ENCODE data around the gene MRPL45.

Gene MRPL45

DNA sequence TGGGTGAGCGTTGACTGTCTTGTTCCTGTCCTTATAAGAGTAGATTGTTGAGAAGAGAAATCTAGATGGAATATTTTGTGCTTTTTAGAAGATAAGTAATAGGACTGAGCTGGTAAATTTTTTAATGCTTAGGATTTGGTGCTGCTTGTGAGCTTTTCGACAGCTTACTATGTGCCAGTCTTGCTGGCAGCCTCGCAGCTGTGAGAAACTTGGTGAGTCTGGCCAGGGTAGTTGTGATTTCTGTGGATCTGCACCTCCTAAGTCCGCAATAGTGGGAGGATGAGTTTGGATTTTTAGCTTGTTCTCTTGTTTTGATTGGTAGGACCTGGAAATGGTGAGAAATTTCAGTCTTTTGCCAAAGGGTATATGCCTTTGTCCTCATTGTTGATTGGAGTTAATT lies 58.3 kb downstream of the MRPL45 start:
- H3K27me3 ChIP-seq (ENCODE audit: control insufficient read depth, insufficient read depth, low read length): no peaks in the 10 kb centered on the region
- no peak overlapping the region for H3K4me3 ChIP-seq (ENCODE audit: low read length)
- no peak overlapping the region for H3K9ac ChIP-seq (ENCODE audit: low read length)
- H3K36me3 ChIP-seq (ENCODE audit: control insufficient read depth, insufficient read depth, low read length): no peaks in the 10 kb centered on the region
- H3K27ac ChIP-seq (ENCODE audit: low read depth, low read length): no peak overlapping the region
- H3K4me1 ChIP-seq (ENCODE audit: control insufficient read depth, insufficient read depth, low read length): peaks cover 31% of the 10 kb centered on the region

DNA sequence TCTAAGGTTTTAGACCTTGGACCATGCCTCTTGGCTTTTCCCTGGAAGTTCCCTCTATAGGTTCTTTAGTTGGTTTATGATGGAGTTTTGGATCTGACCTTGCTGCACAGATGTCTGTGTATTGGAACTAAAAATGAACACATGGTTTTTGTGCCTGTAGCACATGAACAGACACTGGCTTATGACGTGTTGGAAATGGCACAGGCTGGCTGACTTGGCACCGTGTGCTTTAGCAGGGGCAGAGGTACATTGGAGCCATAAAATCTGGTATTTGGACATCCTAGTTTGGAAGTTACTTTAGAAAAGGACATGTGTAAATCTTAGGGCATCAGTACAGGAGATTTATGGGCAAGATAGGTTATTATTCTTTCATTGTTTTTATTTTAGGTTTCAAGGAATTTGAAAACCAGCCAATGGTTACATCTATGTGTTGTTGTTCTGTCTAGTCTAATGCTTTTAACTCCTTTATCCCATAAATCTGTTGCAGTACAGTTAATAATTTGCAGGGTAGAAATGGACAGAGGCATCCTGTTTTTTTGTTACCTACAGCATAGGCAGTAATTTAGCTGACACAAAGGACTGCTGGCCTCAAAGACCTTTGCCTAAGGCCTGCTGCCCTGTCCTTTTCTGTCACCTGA lies 60.6 kb downstream of the MRPL45 start:
- H3K4me3 ChIP-seq (ENCODE audit: low read length): no peak overlapping the region
- H3K4me1 ChIP-seq (ENCODE audit: control insufficient read depth, insufficient read depth, low read length): peaks cover 29% of the 10 kb centered on the region
- H3K9ac ChIP-seq (ENCODE audit: low read length): no peak overlapping the region
- no peaks in the 10 kb centered on the region for H3K36me3 ChIP-seq (ENCODE audit: control insufficient read depth, insufficient read depth, low read length)
- no peaks in the 10 kb centered on the region for H3K27me3 ChIP-seq (ENCODE audit: control insufficient read depth, insufficient read depth, low read length)
- H3K27ac ChIP-seq (ENCODE audit: low read depth, low read length): peak overlapping the region; percentile 80

DNA sequence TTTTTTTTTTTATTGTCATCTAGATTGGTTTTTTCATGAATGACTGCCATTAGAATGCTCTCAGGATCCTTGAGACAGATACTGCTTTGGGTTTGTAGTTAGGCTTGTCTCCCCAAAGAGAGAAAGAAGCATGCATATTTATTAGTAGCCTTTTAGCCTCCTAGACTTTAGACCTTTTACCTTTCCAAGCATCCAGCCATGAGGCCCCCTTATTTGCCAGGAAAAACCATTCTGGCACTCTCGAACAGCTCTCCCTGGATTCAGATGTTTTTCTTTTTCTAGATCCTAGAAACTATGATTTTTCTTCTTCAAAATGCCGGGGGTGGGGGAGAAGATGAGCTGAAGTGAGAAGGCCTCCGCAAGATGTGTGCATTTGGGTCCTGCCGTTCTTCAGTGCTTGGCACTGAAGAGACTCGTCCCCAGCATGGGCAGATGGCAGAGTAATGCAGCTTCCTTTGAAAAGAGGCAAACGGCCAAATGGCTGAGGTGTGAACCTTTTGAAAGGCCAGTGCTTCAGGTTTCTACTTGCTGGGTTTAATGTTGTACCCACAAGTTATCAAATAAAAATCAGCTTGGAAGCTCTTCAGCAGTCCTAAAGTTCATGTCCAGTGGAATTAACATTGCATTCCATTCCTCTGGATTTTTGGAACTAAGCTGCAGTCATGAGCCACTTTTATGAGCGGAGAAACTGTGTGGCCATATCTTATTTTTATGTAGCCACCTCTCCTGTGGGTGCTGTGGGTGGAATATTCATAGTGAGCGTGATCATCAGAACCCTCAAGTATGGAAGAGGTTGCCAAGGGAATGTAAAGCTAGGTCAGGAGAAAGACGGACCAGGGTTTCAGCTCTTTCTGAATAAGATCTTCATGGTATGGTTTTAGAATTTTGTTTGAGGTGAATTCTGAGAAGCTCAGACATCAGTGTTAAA lies 61.9 kb downstream of the MRPL45 start:
- H3K9ac ChIP-seq (ENCODE audit: low read length): no peak overlapping the region
- no peaks in the 10 kb centered on the region for H3K36me3 ChIP-seq (ENCODE audit: control insufficient read depth, insufficient read depth, low read length)
- H3K4me3 ChIP-seq (ENCODE audit: low read length): no peak overlapping the region
- H3K4me1 ChIP-seq (ENCODE audit: control insufficient read depth, insufficient read depth, low read length): peaks cover 29% of the 10 kb centered on the region
- H3K27ac ChIP-seq (ENCODE audit: low read depth, low read length): peak overlapping the region; percentile 53
- H3K27me3 ChIP-seq (ENCODE audit: control insufficient read depth, insufficient read depth, low read length): no peaks in the 10 kb centered on the region

DNA sequence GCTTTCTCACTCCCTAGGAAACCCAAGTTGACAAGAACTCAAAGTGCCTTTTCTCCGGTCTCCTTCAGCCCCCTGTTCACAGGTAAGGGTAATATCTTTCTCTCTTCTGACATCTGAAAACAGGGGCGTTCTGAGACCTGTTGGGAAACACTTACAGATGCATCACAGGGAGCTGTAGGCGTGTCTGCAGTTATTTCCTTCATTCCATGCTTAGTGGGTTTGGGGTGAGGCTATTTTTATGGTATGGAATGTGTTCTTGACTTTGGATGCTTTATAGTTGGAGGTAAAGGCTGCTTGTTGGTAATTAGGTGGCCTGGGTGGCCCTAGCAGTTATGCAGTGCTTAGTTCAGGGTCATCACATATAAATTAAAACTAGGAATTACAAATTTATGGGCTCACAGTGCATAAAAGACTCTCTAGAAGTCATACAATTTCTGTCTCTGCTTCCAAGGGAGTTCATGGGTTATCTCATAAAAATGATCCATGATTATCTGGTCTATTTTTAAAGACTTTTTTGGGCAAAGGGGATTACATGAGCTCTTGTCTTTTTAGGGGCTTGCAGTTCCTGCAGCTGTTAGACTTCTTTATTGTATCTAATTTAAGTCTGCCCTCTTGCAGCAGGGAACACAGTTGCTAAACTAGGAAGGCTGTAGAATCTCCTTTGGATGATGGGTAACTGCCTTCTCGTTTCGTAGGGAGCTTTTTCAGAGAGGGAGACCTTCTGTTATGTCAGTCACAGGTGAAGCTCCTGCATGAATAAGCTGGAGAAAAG lies 64.9 kb downstream of the MRPL45 start:
- H3K27ac ChIP-seq (ENCODE audit: low read depth, low read length): no peak overlapping the region
- no peak overlapping the region for H3K4me3 ChIP-seq (ENCODE audit: low read length)
- H3K4me1 ChIP-seq (ENCODE audit: control insufficient read depth, insufficient read depth, low read length): peaks cover 20% of the 10 kb centered on the region
- no peak overlapping the region for H3K9ac ChIP-seq (ENCODE audit: low read length)
- no peaks in the 10 kb centered on the region for H3K27me3 ChIP-seq (ENCODE audit: control insufficient read depth, insufficient read depth, low read length)
- peaks cover 6% of the 10 kb centered on the region for H3K36me3 ChIP-seq (ENCODE audit: control insufficient read depth, insufficient read depth, low read length)

DNA sequence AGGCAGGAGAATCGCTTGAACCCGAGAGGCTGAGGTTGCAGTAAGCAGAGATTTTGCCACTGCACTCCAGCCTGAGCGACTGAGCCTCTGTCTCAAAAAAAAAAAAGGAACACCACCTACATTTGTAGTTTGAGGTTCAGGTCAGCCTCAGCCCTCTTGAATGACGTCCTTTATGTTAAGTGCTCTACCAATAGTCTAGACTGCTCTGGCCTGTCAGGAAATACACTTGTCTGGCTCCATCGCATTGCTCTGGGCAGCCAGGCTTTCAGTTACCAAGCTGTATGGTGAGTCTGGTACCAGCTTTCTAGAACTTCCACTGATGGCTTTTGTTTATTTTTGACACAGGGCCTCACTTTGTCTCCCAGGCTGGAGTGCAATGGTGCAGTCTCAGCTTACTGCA lies 66.0 kb downstream of the MRPL45 start:
- peaks cover 10% of the 10 kb centered on the region for H3K4me1 ChIP-seq (ENCODE audit: control insufficient read depth, insufficient read depth, low read length)
- H3K27me3 ChIP-seq (ENCODE audit: control insufficient read depth, insufficient read depth, low read length): no peaks in the 10 kb centered on the region
- H3K36me3 ChIP-seq (ENCODE audit: control insufficient read depth, insufficient read depth, low read length): peaks cover 6% of the 10 kb centered on the region
- H3K4me3 ChIP-seq (ENCODE audit: low read length): no peak overlapping the region
- H3K9ac ChIP-seq (ENCODE audit: low read length): no peak overlapping the region
- no peak overlapping the region for H3K27ac ChIP-seq (ENCODE audit: low read depth, low read length)

DNA sequence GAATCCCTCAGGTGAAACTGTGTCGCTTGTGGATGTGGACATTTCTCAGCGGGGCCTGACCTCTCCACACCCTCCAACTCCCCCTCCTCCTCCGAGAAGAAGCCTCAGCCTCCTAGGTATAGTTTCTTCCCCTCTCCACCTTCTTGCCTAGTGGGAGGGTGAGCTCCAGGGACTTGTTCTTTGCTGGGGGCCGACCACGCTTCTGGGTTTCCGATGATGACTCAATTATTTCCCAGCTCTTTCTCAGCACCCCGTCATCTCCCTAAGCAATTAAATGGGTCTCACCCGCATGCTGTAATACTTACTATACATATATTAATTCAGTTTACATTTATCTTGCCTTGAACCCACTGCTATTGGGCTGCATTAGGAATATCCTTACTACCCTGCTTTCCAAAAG lies 67.8 kb downstream of the MRPL45 start:
- H3K27ac ChIP-seq (ENCODE audit: low read depth, low read length): no peak overlapping the region
- no peaks in the 10 kb centered on the region for H3K4me1 ChIP-seq (ENCODE audit: control insufficient read depth, insufficient read depth, low read length)
- peaks cover 9% of the 10 kb centered on the region for H3K36me3 ChIP-seq (ENCODE audit: control insufficient read depth, insufficient read depth, low read length)
- H3K4me3 ChIP-seq (ENCODE audit: low read length): no peak overlapping the region
- no peaks in the 10 kb centered on the region for H3K27me3 ChIP-seq (ENCODE audit: control insufficient read depth, insufficient read depth, low read length)
- no peak overlapping the region for H3K9ac ChIP-seq (ENCODE audit: low read length)

DNA sequence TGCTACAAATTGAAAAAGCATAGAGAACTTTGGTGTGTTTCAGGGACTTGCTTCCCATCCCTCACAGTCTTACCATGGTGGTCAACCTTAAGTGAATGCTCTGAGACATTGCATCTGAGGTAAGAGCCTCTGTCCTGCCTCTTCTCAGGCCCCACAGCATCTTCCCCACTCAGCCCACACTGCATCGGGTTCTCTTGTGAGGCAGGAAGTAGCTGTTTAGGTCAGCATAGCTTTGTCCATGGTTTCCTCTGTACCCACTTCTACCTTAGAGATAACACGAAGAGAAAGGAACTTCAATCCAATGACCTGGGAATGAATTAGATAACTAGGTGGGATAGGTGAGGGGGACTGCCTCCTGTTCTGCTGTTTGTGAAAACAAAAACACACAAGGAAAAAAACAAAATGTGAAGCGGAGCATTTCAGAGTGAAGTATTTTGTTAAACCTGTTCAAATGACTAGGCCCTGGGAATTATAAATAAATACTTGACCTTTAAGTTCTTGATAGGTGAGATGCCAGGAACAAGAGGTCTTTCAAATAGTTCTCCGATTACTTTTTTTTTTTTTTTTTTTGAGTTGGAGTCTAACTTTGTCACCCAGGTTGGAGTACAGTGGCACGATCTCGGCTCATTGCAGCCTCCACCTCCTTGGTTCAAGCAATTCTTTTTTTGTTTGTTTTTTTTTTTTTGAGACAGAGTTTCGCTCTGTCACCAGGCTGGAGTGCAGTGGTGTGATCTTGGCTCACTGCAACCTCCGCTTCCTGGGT lies 72.3 kb downstream of the MRPL45 start:
- Histone ChIP-seq H3K4me1 (ENCODE audit: control insufficient read depth, insufficient read depth, low read length) (no peaks in the 10 kb centered on the region), H3K4me3 (ENCODE audit: low read length) (no peak overlapping the region), H3K27me3 (ENCODE audit: control insufficient read depth, insufficient read depth, low read length) (no peaks in the 10 kb centered on the region), H3K9ac (ENCODE audit: low read length) (no peak overlapping the region), H3K27ac (ENCODE audit: low read depth, low read length) (no peak overlapping the region), H3K36me3 (ENCODE audit: control insufficient read depth, insufficient read depth, low read length) (peaks cover 9% of the 10 kb centered on the region)
